Midbrain (tissue), 1 donor: ENCODE data around the gene VDR.

Source experiments
- DNase-seq: peaks from one replicate; lab custom pipeline; 2025; lab: John Stamatoyannopoulos, UW

Gene VDR

DNA sequence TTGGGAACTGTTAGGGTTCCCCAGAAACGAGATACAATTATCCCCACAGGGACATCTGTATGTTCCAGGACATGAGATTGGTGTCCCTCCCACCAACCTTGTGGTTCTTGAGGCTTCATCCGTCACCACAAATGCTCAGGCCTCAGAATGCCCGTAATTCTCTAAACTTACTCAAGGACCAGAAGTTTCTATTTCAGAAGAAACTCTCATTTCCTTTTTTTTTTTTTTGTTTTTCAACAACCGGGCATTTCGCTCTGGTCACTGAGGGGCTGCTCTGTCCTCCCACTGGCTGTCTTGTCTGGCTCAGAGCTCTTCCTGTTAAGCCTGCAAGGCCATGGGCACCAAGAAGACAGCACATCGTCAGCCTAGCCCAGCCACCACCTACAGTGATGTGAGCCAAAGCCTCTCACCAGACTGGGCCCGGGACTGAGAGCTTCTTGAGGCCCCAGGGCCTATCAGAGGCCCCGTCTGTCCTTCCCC, 36.2 kb downstream of the VDR start:
- no peak for DNase-seq

DNA sequence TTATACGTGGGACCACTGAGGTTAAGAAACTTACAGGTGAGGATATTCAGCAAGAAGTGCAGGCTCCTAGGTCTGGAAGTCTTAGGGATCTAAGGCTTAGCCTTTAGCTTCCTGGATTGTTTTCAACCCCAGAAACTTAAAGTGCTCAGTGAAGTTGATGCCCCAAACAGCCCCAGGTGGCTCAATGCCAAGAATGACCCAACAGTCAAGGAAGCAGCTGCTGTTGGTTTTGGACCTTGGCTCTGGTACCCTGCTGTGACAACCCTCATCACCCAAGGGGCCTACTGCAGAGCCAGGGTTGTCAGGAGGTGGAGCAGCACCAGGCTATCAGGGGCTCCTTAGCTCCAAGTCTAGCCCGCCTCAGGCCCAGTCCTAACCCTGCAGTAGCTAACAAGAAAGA, 36.8 kb downstream of the VDR start:
- no peak for DNase-seq

DNA sequence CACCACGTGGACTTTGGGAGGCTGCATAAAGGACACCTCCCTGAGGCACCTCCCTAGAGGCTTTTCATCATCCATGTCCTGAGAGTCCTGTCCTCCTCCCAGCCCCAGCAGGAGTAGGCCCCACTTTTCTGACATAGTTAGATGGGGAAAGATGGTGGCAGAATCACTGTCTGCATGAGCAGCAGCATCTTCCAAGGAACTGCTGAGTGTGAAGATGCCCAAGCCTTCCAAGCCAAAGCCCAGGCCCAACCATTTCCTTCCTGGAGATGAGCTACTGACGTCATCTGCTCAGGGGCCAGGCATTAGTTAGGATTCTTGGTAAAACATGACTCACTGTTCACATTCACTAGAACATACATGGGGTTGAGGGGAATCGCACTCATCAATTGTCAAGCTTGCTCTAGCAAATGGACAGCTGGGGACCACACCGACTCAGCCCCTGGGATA, 37.3 kb downstream of the VDR start:
- DNase-seq: no peak

DNA sequence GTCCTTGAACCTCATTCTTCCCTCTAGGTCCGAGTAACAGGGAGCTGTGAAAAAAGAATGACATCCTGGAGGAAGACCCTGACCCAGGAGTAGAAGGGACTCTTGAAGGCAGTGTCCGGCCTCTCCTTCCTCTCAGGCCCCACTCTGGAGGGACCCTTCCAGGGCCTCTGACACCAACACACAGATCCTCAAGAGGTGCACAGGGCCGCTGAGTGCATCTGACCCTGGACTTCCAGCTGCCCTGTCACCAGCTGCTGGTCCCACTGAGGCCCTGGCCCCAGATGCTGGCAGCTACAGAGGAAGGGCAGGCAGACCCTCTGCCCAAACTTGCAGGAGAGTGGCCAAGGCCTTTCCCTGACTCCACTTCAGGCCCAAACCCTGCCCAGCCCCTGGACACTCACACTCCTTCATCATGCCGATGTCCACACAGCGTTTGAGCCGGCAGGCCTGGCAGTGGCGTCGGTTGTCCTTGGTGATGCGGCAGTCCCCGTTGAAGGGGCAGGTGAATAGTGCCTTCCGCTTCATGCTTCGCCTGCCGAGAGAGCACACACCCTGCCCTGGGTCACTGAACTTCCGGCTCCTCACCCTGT, 40.1 kb downstream of the VDR start:
- DNase-seq: no peak

DNA sequence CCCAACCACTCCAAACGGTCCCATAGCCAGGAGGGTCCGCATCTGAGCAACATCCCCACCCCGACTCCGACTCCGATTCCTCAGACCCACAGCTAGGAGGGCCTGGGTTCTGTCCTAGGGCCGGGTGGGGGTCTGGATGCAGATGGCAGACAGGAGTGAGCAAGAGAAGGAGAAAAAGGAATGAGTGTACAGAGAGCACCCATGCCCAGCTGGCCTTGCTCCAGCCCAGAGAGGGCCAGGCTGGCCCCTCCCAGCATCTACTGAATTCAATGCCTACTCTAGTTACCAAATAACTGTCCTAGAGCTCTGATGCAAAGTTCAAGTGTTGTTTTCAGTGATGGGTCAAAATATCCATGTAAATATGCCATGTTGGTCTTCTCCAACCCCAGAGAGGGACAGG, 40.8 kb downstream of the VDR start:
- DNase-seq: no peak

DNA sequence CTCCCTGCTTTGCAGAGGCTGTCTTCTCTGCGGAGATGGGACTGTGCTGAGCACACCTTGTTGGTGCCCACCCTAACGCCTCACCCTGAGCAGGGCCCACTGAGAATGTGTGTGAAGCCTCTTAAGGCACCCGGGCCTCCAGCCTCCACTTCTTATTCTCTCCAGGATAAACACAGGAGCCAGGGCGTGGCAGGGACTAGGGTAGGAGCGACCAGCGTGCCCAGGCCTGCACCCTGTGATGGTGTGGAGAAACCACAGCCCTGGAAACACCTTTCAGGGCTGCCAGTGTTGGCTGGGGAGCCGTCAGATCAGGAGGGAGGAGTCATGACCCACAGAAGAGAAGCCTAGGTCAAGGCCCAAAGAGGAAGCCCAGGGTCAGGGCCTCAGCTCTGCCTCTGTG, 41.3 kb downstream of the VDR start:
- DNase-seq: no peak

DNA sequence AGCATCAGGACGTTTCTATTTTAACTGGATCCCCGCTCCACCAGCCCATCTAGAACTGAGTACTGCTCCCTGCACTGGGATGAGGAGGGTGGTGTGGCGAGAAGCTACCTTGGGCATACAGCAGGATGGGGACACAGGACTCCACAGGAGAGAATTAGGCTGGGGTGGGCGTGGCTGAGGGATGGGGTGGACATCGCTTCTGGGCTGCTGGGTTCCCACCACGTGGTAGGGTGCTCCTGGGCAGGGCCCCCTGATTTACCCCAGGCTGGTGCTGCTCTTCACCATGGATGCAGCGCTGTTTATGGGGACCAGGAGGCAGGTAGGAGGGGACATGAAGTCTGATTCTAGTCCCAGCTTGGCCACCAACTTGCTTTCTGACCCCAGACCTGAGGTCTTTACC, 41.9 kb downstream of the VDR start:
- no peak for DNase-seq

DNA sequence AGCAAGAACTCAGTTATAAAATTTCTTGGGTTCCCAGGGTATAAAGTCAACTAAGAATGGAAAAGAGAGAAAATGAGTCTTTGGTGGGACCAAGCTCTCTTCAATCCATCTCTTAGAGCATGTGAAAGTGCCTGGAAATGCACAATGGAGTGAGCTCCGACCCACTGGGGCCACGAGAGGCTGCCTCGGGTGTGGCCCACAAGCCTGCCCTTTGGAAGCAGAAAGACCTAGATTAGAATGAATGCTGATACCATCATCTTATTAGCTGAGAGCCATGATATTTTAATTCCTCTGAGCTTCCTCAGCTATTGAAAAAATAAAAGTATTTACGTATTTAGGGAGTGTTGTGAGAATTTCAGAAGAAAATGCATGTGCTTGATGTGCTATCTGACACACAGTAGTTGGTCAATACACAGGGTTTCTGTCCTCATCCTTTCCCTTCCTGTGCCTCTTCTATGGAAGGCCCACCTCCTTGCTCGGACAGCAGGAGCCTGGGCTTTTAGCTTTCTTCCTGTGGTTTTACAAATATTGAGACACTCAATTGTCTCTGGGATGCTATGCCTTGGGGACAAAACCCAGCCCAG, 42.5 kb downstream of the VDR start:
- DNase-seq: no peak

DNA sequence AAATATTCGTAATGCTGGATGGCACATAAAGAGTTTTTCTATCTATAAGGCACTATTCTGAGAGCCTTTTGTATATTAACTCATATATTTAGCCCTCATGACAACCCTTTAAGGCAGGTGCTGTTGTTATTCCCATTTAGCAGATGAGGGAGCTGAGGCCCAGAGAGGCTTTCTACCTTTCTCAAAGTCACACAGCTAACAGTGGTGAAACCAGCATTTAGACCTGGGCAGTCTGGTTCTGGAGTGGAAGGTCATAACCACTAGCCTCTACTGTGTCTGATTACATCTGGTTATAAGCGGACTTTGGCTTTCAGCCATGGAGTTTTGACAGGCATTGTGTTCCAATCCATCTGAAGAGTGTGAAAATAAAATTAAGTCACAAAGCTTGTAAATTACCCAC, 43.9 kb downstream of the VDR start:
- no peak for DNase-seq

DNA sequence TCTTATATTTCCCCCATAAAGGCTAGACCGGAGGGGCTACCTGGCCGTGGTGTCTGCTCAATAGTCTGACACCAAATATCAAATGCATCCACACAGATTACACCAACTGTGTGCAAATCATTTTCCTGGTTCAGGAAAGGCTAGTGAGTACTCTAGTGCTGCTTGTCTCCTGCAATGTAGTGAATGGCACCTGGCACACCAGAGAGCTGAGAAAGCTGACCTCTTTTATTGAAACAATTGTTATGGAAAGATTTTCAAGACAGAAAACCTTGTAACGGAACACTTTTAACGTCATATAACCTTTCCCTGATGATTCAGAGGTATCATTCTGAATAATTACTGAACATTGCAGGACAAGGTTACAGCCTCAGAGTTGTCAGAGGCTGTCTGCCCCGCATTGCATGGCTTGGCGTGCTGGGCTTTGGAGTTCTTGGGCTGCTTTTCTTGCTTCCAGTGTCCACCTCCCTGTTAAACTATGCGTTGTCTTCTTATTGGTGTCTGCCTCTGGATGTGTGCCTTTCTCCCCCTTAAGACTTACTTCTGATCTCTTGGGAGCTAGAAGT, 44.4 kb downstream of the VDR start:
- DNase-seq: no peak

DNA sequence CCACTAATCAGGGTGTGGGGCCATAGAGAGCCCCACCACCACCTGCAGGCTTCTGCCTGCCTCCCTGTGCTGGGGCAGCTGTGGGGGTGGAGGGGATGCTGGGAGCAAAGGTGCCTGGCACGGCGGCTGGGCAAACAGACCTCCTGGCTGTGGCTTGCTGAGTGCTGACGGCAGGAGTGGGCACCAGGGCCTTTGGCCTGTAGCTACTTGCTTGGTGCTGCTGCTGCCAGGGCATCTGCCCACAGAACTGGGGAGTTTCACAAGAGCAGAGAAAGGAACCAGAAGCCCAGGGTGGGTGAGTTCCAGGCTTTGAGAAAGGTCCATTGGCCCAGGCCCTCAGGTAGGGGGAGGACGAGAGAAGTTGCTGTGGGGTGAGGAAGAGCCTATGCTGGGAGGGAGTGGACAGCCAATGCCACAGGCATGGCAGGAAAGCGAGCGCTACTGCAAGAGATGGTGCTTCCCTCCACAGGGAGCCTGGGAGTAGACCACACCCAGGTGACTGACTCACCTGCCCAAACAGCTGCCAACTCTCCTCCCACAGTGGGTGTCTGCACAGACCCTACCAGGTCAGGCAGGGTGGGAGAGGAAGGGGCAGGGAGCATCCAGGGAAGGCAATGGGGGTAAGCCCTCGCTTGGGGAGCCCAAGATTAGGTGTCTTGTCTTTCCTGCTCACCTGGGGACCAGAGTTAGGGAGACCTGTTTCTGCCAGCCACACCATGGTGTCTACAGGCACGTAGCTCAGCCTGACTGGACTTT, 46.1 kb downstream of the VDR start:
- no peak for DNase-seq

DNA sequence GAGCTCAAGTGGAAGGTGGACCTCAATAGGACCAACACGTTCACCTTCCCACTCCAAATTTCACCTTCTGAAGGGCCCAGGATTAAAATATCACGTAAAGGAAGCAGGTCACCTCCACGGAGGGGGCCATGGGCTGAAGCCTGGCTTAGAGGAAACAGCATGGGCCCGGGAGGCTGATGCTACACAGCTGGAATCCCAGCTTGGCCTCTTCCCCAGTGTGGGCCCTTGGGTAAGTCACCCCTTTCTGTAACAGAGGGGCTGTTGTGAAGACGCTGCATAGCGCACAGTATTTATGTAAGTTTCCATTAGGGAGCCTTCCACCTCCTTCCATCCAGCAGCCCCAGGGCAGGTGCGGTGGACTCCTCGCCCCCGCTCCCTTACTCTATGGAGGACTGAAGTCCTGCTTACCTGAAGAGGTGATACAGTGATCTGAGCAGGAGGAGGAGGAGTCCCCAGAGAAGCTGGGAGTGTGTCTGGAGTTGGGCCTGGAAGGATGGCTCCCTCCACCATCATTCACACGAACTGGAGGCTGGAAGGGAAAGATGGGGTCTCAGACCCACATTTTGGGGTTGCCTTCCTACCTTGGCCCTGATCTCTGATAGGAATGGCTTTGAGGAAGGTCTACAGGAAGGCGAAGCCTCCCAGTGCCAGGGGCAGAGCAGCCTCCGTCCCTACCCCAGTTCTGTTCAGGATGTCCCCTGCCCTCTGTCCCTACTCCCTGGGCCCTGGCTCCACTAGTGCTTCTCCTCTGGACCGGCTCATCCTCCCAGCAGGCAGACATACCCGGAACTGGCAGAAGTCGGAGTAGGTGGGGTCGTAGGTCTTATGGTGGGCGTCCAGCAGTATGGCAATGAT, 47.8 kb downstream of the VDR start:
- DNase-seq: no peak

DNA sequence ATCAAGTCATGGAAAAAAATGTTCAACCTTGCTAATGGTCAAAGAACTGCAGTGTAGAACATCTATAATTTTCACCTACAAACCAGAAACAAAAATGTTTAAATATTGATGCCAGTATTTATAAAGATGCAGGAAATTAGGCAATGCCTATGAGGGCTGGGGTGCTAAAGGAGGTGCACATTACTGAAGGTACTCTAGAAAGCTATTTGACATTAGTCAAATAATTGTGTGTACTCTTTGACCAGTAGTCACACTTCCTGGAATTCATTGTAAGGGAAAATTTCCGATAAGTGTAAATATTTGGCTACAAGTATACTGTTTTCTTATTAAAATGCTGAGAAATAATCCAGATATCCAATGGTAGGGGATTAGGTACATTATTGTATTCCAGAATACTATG, 48.7 kb downstream of the VDR start:
- DNase-seq: no peak

DNA sequence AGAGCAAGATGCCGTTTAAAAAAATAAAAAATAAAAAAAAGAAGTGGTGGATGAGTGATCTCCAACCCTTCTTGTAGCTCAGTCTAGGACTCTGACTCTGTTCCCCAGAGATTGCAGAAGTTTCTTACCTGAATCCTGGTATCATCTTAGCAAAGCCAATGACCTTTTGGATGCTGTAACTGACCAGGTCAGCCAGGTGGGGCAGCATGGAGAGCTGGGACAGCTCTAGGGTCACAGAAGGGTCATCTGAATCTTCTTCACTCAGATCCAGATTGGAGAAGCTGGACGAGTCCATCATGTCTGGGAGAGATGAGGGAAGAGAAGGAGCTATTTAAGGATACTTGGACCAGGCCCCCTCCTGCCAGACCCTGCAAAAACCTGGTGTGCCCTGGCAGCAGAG, 49.3 kb downstream of the VDR start:
- DNase-seq: no peak

DNA sequence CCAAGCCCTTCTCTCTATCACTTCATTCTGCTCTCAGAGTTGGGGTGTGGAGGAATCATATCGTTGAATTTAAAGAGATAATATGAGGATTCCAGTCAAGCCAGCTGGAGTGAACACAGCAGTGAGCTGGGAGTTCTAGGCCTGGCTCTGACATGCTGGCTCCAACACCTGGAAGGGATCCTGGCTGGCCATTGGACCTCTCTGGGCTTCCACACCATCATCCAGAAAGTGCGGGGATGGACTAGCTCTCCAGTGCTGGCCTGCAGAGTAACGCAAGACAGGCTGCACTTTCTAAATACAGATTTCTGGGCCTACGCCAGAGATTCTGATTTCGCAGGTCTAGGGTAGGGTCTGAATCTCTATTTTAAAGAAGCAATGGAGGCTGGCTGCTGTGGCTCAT, 50.3 kb downstream of the VDR start:
- no peak for DNase-seq

DNA sequence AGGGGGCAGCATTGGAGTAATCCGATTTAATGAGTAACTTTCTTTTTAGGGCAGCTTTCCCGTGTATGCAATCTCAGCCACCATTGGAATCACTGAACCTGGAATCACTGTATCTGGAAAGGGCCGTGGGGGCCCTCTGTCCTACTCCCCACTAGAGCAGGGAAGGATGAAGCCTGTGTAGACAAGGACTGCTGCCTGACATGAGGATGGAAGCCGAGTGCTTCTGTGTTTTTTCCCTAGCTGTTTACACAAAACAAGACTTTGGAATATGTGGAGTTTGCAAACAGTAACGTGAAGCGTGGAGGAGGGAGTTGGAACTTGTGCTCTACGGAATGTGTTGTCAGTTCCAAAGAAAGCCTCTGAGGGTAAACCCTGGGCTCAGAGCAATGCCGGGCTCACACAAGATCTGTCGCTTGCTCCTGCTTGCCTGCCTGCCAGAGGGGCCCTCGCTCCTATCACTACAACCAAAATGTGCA, 52.7 kb downstream of the VDR start:
- no peak for DNase-seq

DNA sequence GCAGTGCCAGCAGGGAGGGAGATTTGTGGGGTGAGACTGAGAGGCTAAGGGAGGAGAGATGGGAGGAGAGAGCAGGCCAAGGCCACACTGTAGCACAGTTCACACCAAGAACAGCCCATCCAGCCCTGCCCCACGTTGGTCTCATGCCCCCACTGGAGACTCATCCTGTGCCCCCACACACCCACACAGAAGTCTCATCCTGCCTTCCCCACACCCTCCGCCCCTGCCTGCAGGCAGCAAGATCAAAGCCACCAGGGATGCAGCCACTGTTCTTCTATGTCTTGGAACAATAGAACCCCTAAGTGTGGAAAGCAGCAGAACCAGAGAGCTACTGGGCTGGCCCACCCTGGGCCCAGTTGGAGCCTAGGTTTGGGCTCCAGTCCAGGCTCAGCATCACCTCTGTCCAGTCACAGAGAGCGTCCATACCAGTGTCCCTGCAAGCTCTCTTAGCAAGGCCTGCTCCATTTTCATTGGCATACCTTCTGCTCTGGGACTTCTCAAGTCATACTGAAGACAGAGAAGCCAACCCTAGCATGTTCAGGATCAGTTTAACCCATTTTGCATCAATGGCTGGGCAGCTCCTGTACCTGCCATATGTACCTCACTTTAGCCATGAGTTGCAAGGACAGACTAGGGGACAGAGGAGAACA, 53.4 kb downstream of the VDR start:
- DNase-seq: no peak

DNA sequence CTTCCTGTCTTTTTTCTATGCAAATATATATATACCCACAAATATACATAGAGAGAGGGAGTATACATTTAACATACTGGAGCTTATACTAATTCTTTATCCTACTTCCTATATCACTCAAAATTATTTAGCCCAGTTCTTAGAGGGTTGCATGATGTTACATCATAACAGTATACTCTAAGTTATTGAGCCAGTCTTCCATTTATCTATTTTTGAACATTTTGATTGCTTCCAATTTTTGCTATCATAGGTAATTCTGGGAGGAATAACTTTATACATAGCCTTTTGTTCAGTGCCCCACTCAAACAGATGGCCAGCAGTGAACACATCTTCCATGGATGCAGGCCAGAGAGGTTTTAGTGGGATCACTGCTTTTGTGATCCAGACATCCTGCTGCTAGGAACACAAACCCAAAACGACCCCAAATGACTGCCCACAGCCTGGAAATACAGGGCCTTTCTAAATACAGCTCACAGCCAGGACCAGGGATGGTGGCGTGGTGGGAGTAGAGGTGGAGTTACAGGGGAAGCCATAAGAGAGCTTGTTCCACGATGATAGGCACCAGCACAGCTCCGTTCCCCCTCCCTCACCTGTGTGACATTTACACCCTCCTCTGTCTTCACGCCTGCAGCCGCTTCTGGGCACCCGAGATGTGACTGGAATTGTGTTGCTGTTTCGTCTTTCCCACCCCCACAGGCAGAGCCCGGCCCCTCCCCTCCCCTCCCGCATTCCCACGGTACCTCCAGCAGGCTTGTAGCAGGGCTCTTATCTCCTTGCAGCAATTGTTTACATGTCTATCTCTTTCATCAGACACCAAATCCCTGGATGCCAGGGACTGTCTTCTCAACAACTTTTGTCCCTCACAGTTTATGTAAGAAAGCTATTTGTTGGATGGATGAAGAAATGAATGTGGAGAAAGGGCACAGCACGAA, 54.4 kb downstream of the VDR start:
- no peak for DNase-seq

DNA sequence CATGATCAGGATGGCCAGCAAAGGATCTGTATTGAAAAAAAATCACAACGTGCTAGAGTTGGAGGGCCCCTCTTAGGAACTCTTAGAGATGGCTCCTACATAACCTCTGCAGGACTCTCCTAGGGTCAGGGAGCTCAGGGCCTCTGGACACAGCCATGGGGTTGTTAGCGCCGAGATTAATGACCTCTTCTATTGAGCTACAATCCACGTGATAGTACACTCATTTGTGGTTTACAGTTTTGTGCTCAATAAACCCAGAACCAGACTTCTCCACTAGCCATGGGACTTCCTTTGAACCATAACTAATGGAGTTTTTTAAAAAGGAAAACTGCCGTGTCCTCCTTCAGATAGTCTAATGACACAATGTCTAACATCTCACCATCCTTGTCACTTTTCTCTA, 55.5 kb downstream of the VDR start:
- DNase-seq: no peak

DNA sequence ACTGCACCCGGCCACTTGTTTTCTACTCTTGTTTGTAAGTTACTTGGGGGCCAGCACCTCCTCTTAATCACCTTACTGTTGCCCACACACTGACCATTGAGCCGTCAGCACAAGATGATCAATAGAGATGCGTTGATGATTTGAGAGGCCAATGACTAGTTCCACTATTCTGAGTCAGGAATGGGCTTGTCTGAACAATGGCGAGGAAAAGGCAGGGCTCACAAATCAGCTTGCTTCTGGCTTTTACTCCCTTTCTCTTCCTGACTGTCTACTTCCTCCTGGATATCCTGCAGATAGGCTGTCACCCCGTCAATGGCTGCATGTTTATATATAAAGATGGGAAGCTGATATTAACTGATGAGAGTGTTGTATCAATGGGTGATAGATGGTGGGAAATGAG, 55.9 kb downstream of the VDR start:
- no peak for DNase-seq
